ENCODE measurements around the gene CCNE1. TPM values are rescaled to one million over a fixed set of nuclear protein-coding genes. Genes with fewer than 3 reads are reported as not detected.

The CCNE1 gene
- polyA plus RNA-seq, 3 donors: 1.7 TPM; not detected in 2

- 6% methylated on average over 42 of the region's 48 CpGs for WGBS (ENCODE audit: insufficient coverage)
- DNase-seq: peak in 2 of 3 donors; percentile 5 to 9
- Histone ChIP-seq H4K20me1 (ENCODE audit: insufficient read depth, low read length) (no peaks in the 10 kb centered on the region), H2AFZ (ENCODE audit: insufficient read depth, low read depth, low read length, poor library complexity, severe bottlenecking) (peak overlapping the region; percentile 99), H3K9me3 (replicated peaks in 1 of 2; ENCODE audit: control insufficient read depth in 1 of 2, insufficient read depth in 1 of 2, low read length in 2 of 2) (no peaks in the 10 kb centered on the region), H3K36me3 (replicated peaks in 1 of 2; ENCODE audit: control insufficient read depth in 1 of 2, insufficient read depth in 2 of 2, low read length in 2 of 2) (no peaks in the 10 kb centered on the region), H3K4me2 (replicated peaks; ENCODE audit: extremely low read depth, low read length, poor library complexity, severe bottlenecking) (peak overlapping the region; percentile 100), H3K27ac (ENCODE audit: low read depth in 1 of 2, low read length in 2 of 2) (no peak overlapping the region), H3K27me3 (ENCODE audit: control insufficient read depth in 2 of 2, insufficient read depth in 2 of 2, low read length in 2 of 2) (no peaks in the 10 kb centered on the region), H3K79me2 (ENCODE audit: insufficient read depth, low read length) (no peaks in the 10 kb centered on the region), H3K9ac (ENCODE audit: insufficient read depth, low read length, poor library complexity, severe bottlenecking) (peak overlapping the region; percentile 34), H3K4me3 (replicated peaks in 1 of 3; ENCODE audit: low read depth in 2 of 3, low read length in 3 of 3) (peak overlapping the region; percentile 10 to 98 (median 19)), H3K4me1 (ENCODE audit: control insufficient read depth in 1 of 2, insufficient read depth in 2 of 2, low read length in 2 of 2) (peaks cover 28 to 31% of the 10 kb centered on the region in 2 donors)
- peaks cover 0 to 7% (median 0%) of the 10 kb centered on the region in 7 donors for H3K9me3 Mint-ChIP-seq
- intact Hi-C loops (cut with micrococcal nuclease): loop anchor here (1.0 to 10.0 kb wide), 5 partner anchors 32 to 239 kb away; partner anchors contain the start of genes CCNE1 (in 2 of the 2), URI1 (in 2 of the 2) and POP4 (in 1 of the 2)
- H3K27me3 Mint-ChIP-seq (ENCODE audit: low read depth in 3 of 3): peaks cover 11 to 16% (median 12%) of the 10 kb centered on the region in 3 donors
- H3K4me1 Mint-ChIP-seq: peaks cover 26% of the 10 kb centered on the region
- peak overlapping the region; percentile 68 to 71 for H3K4me3 Mint-ChIP-seq
- H3K27ac Mint-ChIP-seq: peak overlapping the region in 4 of 7 donors; percentile 25 to 86 (median 47)
- TF ChIP-seq CTCF (IDR thresholded peaks at IDR 0.05): no peak
- H3K36me3 Mint-ChIP-seq: no peaks in the 10 kb centered on the region
Observed at GRCh38 chr19:29843180-29844051, 31.6 kb downstream of the CCNE1 start.

GRCh38 chr19:29844891-29845573 lies 33.2 kb downstream of the CCNE1 start:
- Histone ChIP-seq H3K27ac (ENCODE audit: low read depth in 1 of 2, low read length in 2 of 2) (peak overlapping the region; percentile 17 to 62), H3K4me3 (replicated peaks in 1 of 3; ENCODE audit: low read depth in 2 of 3, low read length in 3 of 3) (peak overlapping the region; percentile 90 to 98 (median 95)), H3K36me3 (replicated peaks in 1 of 2; ENCODE audit: control insufficient read depth in 1 of 2, insufficient read depth in 2 of 2, low read length in 2 of 2) (no peaks in the 10 kb centered on the region), H4K20me1 (ENCODE audit: insufficient read depth, low read length) (no peaks in the 10 kb centered on the region), H3K4me1 (ENCODE audit: control insufficient read depth in 1 of 2, insufficient read depth in 2 of 2, low read length in 2 of 2) (peaks cover 28 to 31% of the 10 kb centered on the region in 2 donors), H3K4me2 (replicated peaks; ENCODE audit: extremely low read depth, low read length, poor library complexity, severe bottlenecking) (peak overlapping the region; percentile 100), H3K27me3 (ENCODE audit: control insufficient read depth in 2 of 2, insufficient read depth in 2 of 2, low read length in 2 of 2) (no peaks in the 10 kb centered on the region), H3K9me3 (replicated peaks in 1 of 2; ENCODE audit: control insufficient read depth in 1 of 2, insufficient read depth in 1 of 2, low read length in 2 of 2) (no peaks in the 10 kb centered on the region), H2AFZ (ENCODE audit: insufficient read depth, low read depth, low read length, poor library complexity, severe bottlenecking) (peak overlapping the region; percentile 99), H3K79me2 (ENCODE audit: insufficient read depth, low read length) (no peaks in the 10 kb centered on the region), H3K9ac (ENCODE audit: insufficient read depth, low read length, poor library complexity, severe bottlenecking) (peak overlapping the region; percentile 64)
- Mint-ChIP-seq H3K36me3 (no peaks in the 10 kb centered on the region), H3K27me3 (ENCODE audit: low read depth in 3 of 3) (peaks cover 12 to 18% (median 12%) of the 10 kb centered on the region in 3 donors), H3K4me3 (peak overlapping the region; percentile 91 to 95), H3K4me1 (peaks cover 26% of the 10 kb centered on the region), H3K9me3 (peaks cover 0 to 7% (median 0%) of the 10 kb centered on the region in 7 donors), H3K27ac (peak overlapping the region; percentile 78 to 93 (median 86))
- WGBS (ENCODE audit: insufficient coverage): under 1% methylated on average over 49 of the region's 49 CpGs
- DNase-seq: peak; percentile 75 to 82 (median 81)
- TF ChIP-seq CTCF (IDR thresholded peaks at IDR 0.05): no peak
- intact Hi-C loops (cut with micrococcal nuclease): loop anchor here (1.0 to 10.0 kb wide), 6 partner anchors 34 to 240 kb away; partner anchors contain the start of genes CCNE1 (in 2 of the 2), POP4 (in 2 of the 2) and URI1 (in 2 of the 2)
